Chondrocyte (in vitro differentiated cells): ENCODE results near the gene HOXB1. TPM values are rescaled to one million over a fixed set of nuclear protein-coding genes. Genes with fewer than 3 reads are reported as not detected.

Experiments used
- DNase-seq: peaks from one replicate; pipeline ENCODE4 v3.0.0; 2021; ENCODE audit warnings: mixed read lengths, low spot score
- H3K27ac Mint-ChIP-seq: one replicate; pipeline ENCODE4 v1.8.0; 2021; ENCODE audit warnings: mild to moderate bottlenecking, moderate library complexity, mixed read lengths; ENCODE audit not compliant: unreplicated experiment
- H3K27me3 Mint-ChIP-seq: 2 replicates; pipeline ENCODE4 v1.8.0; 2021; ENCODE audit warnings: low read depth, mixed read lengths
- H3K36me3 Mint-ChIP-seq: 2 replicates; pipeline ENCODE4 v1.8.0; 2021; ENCODE audit warnings: low read depth, mixed read lengths
- H3K4me1 Mint-ChIP-seq: 2 replicates; pipeline ENCODE4 v1.8.0; 2021; ENCODE audit warnings: low read depth, mild to moderate bottlenecking, mixed read lengths
- H3K4me3 Mint-ChIP-seq: one replicate; pipeline ENCODE4 v1.8.0; 2021; ENCODE audit warnings: mild to moderate bottlenecking, moderate library complexity, mixed read lengths; ENCODE audit not compliant: unreplicated experiment
- H3K9me3 Mint-ChIP-seq: 2 replicates; pipeline ENCODE4 v1.8.0; 2021; ENCODE audit warnings: low read depth, mixed read lengths
- total RNA-seq: library from RNA; stranded (reverse); gene quantifications from 3 replicates; pipeline ENCODE4 v1.2.1, GENCODE V29; 2021
- TF ChIP-seq, protein P1 (sequence below): fragments of 200-600 bp; sonication (generic); IDR thresholded peaks from 2 replicates; pipeline ENCODE4 v1.5.0; 2021; ENCODE audit warnings: antibody characterized with exemption, mild to moderate bottlenecking, moderate library complexity

The HOXB1 gene
- total RNA-seq, 1 donor from 2014 or later = not detected

DNA sequence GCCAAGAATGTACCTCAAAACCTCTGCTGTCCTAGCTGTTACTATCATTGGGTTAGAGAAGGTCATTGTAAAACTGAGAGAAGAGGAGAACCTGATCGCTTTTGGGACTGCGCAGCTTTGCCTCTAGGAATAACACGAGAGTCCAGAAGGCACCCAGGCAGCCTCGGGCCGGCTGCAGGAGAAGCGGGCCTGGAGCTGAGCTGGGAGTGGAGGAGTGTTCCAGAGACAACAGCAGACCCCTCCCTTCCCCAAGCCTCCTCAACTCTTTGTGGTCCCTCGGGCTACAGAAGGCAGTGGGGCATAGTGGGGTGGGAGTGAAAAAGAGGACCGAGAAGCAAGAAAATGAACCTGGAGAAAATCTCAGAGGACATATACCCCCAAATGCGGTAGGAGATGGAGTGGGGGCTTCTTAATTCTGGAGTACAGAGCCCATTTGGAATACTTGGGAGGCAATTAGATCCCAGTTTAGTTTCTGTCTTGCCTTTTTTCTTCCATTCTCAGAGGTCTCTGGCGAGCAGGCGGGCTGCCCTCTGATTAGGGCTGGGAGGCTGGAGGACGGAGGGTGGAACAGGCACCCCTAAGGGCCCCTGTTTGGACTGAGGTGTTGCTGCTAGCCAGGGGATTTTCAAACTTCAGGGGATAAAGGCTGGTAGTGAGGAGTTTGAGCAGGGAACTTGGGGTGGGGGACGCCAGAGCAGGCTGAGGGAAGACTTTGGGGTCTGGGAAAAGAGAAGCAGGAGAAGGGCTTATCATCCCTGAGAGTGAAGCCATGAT is 27.4 kb upstream of the HOXB1 start:
- DNase-seq = no peak
- Mint-ChIP-seq H3K4me1 (peaks cover 10% of the 10 kb centered on the region), H3K27ac (no peak overlapping the region), H3K9me3 (no peaks in the 10 kb centered on the region), H3K36me3 (no peaks in the 10 kb centered on the region), H3K27me3 (peaks cover 93% of the 10 kb centered on the region), H3K4me3 (no peak overlapping the region)
- TF ChIP-seq, protein P1, sequence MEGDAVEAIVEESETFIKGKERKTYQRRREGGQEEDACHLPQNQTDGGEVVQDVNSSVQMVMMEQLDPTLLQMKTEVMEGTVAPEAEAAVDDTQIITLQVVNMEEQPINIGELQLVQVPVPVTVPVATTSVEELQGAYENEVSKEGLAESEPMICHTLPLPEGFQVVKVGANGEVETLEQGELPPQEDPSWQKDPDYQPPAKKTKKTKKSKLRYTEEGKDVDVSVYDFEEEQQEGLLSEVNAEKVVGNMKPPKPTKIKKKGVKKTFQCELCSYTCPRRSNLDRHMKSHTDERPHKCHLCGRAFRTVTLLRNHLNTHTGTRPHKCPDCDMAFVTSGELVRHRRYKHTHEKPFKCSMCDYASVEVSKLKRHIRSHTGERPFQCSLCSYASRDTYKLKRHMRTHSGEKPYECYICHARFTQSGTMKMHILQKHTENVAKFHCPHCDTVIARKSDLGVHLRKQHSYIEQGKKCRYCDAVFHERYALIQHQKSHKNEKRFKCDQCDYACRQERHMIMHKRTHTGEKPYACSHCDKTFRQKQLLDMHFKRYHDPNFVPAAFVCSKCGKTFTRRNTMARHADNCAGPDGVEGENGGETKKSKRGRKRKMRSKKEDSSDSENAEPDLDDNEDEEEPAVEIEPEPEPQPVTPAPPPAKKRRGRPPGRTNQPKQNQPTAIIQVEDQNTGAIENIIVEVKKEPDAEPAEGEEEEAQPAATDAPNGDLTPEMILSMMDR = no peak

DNA sequence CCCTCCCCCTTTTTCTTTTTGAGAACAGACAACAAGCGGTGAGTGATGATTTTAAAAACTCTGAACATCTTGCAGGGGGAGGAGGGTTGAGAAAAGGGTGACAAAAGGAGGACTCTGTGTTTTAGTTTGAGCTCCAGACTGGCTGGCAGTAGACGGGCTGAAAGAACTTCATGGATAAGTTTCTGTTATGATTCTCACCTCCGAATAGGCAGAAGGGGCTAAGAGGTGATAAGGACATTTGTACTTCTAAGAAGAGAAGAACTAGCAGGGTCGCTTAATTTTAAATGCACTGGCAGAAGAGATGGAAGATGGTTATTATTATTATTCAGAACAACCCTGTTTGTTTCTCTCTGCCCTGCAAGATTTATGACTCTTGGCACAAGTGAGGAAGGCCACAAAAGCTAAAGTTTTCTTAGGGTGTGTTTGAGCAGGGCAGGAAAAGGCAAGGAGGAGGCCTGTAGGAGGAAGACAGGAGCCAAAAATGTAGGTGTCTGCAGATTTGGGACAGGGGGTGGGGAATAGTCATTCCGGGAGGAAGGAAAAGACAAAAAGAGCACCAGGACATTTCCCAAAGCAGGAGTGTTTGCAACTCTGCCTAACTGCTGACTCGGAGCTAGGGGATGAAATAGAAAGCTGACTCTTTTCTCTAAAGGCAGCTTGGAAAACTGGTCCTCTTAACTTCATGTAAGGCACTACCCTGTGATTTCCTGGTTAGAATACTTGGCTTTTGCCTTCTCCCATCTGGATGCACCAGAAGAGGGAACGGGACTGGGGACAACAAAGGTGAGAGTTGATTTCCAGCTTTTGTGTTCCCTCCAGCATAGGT is 26.0 kb upstream of the HOXB1 start:
- Mint-ChIP-seq H3K36me3 (no peaks in the 10 kb centered on the region), H3K27me3 (peaks cover 89% of the 10 kb centered on the region), H3K4me3 (no peak overlapping the region), H3K9me3 (no peaks in the 10 kb centered on the region), H3K27ac (no peak overlapping the region), H3K4me1 (peaks cover 10% of the 10 kb centered on the region)
- DNase-seq = no peak
- TF ChIP-seq, protein P1 = no peak

DNA sequence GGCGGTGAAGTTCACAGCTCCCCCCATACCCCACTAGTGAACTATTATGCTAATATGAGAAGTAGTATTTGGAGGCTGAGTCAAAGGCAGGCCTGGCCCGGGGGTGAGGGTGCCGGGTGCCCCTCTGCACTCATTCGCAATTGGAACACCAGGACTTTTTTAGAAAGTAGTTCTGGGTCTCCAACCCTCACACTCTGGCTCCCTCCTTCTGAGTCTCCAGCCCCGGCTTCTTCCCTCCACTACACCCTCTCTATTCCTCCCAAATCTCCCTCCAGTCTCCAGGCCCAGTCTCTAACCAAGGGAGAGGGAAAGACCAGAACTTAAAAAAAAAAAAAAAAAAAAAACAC is 25.4 kb upstream of the HOXB1 start:
- H3K4me3 Mint-ChIP-seq = no peak overlapping the region
- no peak for DNase-seq
- no peaks in the 10 kb centered on the region for H3K9me3 Mint-ChIP-seq
- H3K36me3 Mint-ChIP-seq = no peaks in the 10 kb centered on the region
- H3K4me1 Mint-ChIP-seq = peaks cover 10% of the 10 kb centered on the region
- peaks cover 87% of the 10 kb centered on the region for H3K27me3 Mint-ChIP-seq
- TF ChIP-seq, protein P1 = no peak
- H3K27ac Mint-ChIP-seq = no peak overlapping the region

DNA sequence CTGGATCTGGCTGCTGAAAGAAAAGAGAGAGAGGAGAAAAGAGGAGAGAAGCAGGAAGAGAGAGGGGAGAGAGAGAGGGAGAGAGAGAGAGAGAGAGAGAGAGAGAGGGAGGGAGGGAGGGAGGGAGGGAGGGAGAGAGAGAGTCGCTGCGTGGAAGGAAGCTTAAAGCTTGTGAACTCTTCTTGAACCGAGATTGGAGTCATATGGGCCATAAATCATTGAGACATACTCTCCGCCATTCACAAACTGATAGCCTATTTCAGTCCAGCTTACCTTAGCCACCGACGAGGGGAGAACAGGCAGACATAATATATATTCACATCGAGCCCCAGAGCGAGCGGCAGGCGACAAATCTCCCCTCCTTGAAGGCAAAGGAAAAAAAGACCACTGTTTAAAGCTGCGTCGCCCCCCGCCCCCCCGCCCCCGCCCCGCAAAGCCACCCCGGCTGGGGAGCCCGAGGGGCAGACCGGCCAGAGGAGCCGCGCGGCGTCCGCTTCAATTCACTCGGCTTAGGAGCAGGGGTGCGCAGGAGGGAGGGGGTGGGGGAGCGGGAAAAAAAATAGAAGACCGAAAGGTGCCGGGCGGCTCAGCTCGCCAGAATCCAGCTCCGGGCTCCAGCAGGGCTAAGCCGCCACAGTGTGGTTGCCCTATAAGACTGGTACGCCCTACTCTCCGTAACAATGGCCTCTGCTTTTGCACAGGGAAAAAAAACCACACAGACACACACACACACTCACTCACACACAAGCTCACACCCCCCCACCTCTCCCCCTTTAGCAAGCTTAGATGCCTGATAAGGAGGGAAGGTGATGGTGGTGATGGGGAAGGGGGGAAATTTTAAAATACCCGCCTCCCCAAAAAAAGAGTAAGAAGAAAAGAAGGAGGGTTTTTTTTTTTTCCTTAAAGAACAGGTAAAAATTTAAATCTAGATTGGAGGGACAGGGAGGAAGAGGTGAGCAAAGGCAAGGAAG is 24.7 kb upstream of the HOXB1 start:
- no peak overlapping the region for H3K27ac Mint-ChIP-seq
- H3K36me3 Mint-ChIP-seq = no peaks in the 10 kb centered on the region
- TF ChIP-seq, protein P1 = no peak
- no peak overlapping the region for H3K4me3 Mint-ChIP-seq
- no peak for DNase-seq
- H3K27me3 Mint-ChIP-seq = peaks cover 86% of the 10 kb centered on the region
- peaks cover 10% of the 10 kb centered on the region for H3K4me1 Mint-ChIP-seq
- H3K9me3 Mint-ChIP-seq = no peaks in the 10 kb centered on the region
